GM19043 (cell line): Measurements from ENCODE around the gene PPM1N.

Experiments used
- ATAC-seq: cut with Tn5 transposase; IDR thresholded peaks from one replicate; pipeline ENCODE4 v1.9.1; 2021; ENCODE audit warnings: low read depth; ENCODE audit not compliant: unreplicated experiment

Gene PPM1N

DNA sequence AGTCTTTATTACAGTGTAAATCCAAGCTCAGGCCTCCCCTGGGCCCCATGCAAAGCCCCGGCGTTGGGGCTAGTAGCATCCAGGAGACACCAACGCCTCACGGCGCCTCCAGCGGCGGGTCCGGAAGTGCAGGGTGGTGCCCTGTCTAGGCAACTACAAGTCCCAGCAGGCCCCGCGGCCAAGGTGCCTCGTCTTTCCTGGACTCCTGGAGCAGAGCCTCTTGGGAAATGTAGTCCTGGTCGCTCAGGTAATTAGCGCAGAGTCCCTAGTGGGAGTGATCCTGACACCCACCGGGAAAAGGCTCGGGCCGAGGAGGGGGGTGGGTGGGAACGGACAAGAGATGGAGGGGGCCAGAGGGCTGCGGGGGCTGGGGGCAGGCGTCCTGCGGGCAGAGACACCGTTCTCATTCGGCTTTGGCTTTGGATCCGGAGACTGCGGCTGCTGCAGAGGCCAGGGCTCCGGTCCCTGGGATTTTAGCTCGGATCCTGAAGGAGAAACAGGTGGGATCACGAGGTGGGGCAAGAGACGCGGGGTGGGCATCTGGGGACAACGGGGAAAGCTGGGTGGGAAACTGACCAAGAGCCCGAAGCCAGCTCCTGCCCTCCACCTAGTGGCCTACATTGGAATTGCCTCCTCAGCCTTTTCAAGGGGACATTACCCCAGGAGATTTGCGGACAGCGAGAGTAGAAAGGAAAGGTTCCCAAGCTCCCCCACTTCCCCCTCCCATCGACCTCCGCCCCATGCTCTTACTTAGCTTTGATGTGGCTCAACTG is 12.8 kb upstream of the PPM1N start:
- peak; percentile 95 for ATAC-seq

DNA sequence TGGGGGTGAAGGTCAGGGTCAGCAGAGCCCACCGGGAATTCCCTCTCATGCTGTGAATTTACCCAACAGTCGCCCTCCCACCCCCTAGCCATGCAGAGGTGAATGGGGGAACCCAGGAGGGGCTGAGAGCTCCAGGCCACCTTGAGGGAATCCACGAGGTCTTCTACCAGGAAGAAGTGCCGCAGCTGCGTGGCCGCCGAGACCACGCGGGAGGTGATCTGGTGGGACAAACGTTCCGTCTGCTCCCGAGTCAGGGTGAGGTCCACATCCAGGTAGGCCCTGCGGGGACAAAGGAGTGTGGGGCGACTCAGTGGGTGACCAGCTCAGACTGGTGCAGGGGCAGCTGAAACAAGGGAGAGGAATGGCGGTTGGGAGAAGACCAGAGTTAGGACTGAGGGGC is 9.5 kb upstream of the PPM1N start:
- ATAC-seq, result no peak

GRCh38 chr19:45489216-45489855 is 8.9 kb upstream of the PPM1N start:
- no peak for ATAC-seq

- no peak for ATAC-seq
Observed at GRCh38 chr19:45492137-45492626, 6.1 kb upstream of the PPM1N start.

DNA sequence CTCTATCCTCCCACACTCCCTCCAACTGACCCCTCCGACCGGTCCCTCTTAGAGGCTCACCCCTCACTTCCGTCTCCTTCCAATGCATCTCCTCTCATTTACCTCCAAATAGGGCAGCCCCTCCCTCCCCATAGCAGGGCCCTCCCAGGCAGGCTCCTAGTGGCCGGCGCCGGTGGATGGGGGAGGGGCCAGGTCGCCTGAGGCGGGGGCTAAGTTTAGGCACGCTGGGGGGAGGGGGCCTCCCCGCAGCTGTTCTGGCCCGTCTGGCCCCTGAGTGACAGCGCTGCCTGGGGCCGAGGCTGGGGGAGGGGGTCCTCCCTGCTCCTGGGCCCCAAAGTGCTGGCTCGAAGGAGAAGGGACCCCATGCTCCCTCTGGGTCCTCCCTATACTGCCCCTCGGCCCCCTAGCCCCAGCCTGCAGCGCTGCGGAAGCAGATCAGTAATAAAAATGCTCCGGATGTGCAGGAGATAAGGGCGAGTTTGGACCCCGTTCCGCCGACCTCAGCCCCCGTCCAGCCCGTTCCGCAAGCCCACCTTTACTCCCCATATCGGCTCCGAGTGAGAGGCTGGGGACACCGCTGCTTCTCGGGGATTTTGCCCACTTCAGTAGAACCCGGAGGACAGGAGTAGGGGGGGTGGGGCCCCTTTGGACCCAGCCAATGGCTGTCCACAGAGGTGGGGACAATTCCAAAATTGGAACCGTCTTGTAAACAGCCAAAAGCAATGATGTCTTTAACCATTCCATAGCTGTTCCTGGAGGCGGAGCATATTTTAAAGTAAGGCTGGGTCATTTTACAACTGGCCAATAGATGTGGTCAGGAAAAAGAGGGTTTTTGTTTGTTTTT is 5.4 kb upstream of the PPM1N start:
- ATAC-seq, result no peak

GRCh38 chr19:45494261-45494916 is 3.9 kb upstream of the PPM1N start:
- no peak for ATAC-seq

DNA sequence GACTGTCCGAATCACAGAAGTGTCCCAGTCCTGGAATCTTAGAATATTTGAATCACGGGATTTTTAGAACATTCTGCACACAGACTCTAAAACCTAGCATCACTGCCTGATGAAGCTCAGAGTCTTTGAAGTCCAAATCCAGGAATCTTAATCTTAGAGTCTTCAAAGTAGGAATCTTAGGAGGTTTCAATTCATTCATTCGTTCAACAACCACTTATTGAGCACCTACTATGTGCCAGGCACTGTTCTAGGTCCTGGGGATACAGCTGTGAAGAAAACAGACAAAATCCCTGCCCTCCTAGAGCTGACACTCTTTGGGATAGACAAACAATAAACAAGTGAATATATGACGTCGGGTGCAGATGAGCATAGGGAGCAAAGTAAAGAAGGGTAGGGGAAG is 3.1 kb upstream of the PPM1N start:
- no peak for ATAC-seq

GRCh38 chr19:45496349-45496953 is 1.8 kb upstream of the PPM1N start:
- ATAC-seq, result no peak

GRCh38 chr19:45497791-45498190 is 452 bp upstream of the PPM1N start:
- ATAC-seq, result no peak

DNA sequence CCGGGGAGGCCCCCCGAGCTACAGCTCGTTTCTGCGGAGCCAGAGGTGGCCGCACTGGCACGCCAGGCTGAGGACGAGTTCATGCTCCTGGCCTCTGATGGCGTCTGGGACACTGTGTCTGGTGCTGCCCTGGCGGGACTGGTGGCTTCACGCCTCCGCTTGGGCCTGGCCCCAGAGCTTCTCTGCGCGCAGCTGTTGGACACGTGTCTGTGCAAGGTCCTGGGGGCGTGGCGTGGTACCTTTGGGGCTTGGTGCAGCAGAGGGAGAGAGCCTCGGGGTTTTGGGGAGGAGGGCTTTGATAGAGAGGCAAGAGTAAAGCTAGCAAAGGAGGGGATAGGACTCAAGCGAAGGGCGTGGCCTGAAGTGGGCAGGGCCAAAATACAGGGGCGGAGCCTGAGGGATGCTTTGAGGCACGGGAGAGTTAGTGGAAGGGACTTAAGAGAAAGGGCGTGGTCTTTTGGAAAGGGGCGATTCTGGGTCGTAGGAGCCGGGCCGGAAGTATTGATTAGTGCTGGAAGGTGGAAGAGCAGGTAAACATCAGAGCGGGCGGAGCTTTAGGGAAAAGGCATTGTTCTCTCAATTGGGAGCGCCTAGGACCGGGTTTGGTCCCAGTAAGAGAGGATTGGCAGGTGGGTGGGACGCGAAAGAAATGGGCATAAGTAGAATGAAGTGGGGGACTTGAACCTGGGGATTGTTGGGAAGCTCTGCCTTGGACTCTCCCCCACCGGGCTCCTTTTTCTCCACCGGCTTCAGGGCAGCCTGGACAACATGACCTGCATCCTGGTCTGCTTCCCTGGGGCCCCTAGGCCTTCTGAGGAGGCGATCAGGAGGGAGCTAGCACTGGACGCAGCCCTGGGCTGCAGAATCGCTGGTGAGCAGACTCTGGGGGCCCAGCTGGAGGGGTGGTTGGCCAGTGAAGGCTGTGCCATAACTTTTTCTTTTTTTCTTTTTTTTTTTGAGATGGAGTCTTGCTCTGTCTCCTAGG is 1.2 kb downstream of the PPM1N start:
- no peak for ATAC-seq

- no peak for ATAC-seq
Observed at GRCh38 chr19:45500918-45501729, 2.9 kb downstream of the PPM1N start.

DNA sequence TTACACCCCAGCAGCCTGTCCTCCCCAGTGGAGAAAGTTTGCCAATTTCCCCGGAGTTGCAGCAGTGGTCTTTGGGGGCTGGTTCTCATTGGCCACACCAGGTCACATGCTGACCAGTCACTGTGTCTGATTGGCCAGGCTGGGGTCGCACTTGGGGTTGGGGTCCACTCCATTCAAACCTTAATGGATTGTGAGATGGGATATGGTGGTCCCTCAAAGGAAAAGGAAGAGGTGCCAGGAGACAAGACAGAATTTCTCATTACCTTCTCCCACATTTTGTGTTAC is 3.4 kb downstream of the PPM1N start:
- ATAC-seq, result no peak

DNA sequence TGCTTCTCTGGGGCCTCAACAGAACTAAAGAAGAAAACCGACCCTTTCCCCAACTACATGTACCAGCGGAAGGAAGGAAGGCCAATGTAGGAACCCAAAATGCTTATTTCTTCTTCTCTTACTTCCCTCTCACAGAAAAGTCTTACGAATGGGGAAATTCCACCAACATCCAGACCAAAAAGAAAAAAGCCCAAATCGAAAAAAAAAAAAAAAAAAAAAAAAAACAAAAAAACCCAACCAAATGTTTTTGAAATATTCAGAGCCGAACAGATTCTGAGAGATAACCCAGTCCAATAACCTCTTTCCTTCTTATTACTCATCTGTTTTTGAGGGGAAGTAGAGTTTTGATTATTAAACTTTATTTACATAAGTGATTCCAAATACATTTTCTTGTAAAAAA is 3.9 kb downstream of the PPM1N start:
- no peak for ATAC-seq

DNA sequence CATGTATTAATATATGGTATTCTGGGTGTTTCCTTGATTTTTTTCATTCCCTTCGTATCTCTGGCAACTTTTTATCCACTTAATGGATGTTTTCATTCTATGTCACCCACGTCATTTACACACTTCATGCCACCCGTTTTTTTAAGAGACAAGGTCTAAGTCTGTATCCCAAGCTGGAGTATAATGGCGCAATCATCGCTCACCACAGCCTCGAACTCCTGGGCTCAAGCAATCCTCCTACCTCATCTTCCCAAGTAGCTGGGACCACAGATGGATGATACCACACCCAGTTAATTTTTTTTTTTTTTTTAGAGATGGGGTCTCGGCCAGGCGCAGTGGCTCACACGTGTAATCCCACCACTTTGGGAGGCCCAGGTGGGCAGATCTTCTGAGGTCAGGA is 5.7 kb downstream of the PPM1N start:
- ATAC-seq, result no peak

DNA sequence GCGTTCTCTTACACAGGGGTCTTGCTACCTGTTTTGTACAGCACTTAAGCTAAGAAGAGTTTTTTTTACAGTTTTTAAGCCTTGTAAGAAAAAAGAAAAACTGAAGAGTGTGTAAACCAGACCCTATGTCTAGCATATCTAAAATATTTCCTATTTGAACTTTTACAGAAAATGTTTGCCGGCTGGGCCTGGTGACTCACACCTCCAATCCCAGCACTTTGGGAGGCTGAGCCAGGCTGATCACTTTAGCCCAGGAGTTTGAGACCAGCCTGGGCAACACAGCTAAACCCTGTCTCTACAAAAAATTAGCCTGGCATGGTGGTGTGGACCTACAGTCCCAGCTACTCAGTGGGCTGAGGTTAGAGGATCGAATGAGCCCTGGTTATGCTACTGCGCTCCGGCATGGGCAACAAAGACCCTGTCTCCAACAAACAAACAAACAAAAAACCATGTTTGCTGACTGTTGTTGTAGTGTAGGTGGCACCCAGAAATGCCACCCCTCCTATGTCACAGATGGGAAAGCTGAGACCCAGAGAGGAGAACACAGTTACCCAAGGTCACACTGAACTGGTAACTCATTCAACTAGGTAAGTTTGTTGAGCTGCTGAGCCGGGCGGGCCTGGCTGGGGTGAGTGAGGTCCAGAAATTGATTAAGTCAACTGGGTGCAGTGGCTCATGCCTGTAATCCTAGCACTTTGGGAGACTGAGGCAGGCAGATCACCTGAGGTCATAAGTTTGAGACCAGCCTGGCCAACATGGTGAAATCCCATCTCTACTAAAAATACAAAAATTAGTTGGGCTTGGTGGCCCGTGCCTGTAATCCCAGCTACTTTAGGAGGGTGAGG is 7.1 kb downstream of the PPM1N start:
- no peak for ATAC-seq

DNA sequence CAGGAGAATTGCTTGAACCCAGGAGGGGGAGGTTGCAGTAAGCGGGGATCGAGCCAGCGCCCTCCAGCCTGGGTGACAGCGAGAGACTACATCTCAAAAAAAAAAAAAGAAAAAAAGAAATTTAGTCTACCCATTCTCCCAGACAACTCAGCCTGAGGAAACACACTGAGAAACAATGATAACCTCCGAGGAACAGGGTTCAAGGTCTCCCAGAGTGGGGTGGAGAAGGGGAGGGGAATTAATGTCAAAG is 7.7 kb downstream of the PPM1N start:
- no peak for ATAC-seq

DNA sequence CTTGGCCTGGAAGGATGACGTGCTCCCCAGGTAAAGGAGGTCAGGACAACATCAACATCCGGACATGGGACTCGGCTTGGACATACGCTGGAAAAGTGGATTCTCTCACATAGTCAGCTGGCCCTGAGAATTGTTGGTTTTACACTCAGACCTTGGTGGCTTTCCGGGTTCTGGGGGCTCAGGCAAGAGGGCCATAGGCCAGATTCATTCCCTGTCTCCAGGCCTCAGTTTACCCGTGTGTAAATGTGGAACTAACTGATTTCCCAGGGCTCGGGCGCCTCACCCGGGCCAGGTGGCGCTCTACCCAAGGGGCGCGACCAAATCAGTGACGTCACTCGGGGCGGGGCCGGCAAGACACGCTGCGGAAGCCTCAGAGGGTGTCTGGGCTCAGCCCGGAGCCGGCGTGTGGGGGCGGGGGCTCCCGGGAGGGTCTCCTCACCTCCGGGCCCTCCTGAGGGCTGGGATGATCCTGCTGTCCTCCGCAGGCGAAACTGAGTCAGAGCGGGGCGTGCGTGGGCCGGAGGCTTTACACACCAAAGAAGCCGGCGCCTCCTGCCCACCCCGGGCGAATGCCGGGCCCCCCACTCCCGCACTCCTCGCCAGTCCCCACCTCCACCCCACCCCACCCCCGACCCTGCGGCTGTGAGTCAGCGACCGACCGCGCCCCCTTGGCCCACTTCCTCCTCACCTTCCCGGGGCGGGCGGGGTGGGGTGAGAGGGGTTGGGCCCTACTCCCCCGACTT is 8.2 kb downstream of the PPM1N start:
- ATAC-seq, result peak; percentile 59
